ENCODE results near the gene NEDD1.

GRCh38 chr12:96995861-96996260 is 88.8 kb downstream of the NEDD1 start:
- TF ChIP-seq POLR2A (IDR thresholded peaks at IDR 0.05) (no peak), CTCF (IDR thresholded peaks at IDR 0.05) (no peak)
